ENCODE data around the gene SLC35A1.

Gene SLC35A1

GRCh38 chr6:87534377-87535047 lies 61.7 kb downstream of the SLC35A1 start:
- DNase-seq: no peak

GRCh38 chr6:87538510-87539260 lies 65.9 kb downstream of the SLC35A1 start:
- no peak for DNase-seq

- no peak for DNase-seq
Measured at GRCh38 chr6:87539554-87539953, 66.8 kb downstream of the SLC35A1 start.

- no peak for DNase-seq
Measured at GRCh38 chr6:87540539-87540938, 67.8 kb downstream of the SLC35A1 start.

GRCh38 chr6:87541041-87541440 lies 68.3 kb downstream of the SLC35A1 start:
- DNase-seq: no peak

- no peak for DNase-seq
Measured at GRCh38 chr6:87541744-87542143, 69.0 kb downstream of the SLC35A1 start.

- no peak for DNase-seq
Measured at GRCh38 chr6:87543696-87544473, 71.1 kb downstream of the SLC35A1 start.

- DNase-seq: no peak
Measured at GRCh38 chr6:87544474-87544735, 71.6 kb downstream of the SLC35A1 start.

GRCh38 chr6:87551799-87552198 lies 79.0 kb downstream of the SLC35A1 start:
- DNase-seq: no peak

- no peak for DNase-seq
Measured at GRCh38 chr6:87553159-87553765, 80.5 kb downstream of the SLC35A1 start.

GRCh38 chr6:87555506-87555905 lies 82.7 kb downstream of the SLC35A1 start:
- DNase-seq: no peak

- DNase-seq: no peak
Measured at GRCh38 chr6:87558446-87558845, 85.7 kb downstream of the SLC35A1 start.

GRCh38 chr6:87561017-87561416 lies 88.2 kb downstream of the SLC35A1 start:
- no peak for DNase-seq

Data from stimulated activated CD4-positive, alpha-beta T cell treated with anti-CD3 and anti-CD28 coated beads, Interleukin-4, amount 100 ng/mL, for 4 hours (primary cell).